ENCODE data around the gene TUNAR. TPM values are rescaled to one million over a fixed set of nuclear protein-coding genes. Genes with fewer than 3 reads are reported as not detected.

Gene TUNAR
- total and polyA plus RNA-seq, 2 experiments from 2014 or later: 23.1 to 56.2 TPM

DNA sequence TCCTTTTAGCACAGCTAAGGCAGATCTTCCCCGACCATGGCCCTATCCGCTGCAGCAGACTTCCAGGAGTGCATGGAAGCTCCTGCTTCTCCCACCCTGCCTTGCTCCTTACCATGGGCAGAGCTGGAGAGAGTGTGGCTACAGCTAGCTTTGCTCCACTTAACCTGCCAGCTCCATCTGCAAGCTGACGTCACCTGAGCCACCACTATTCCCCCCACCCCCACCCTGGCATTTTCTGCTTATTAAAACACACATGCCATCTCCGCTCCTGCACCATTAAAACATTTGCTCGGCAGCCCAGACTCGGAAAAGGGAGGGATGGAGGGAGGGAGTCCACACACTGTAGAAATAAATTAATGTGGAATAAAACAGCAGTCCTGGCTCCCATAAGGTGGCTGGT is 67.8 kb downstream of the TUNAR start (continued):
- TF ChIP-seq REST (IDR thresholded peaks at IDR 0.05; ENCODE audit: unreplicated experiment) (no peak), ZNF114 (CRISPR knock-in tag; IDR thresholded peaks at IDR 0.05) (no peak), NANOG (IDR thresholded peaks at IDR 0.05; ENCODE audit: borderline replicate concordance) (no peak)
- TF ChIP-seq, protein P1, sequence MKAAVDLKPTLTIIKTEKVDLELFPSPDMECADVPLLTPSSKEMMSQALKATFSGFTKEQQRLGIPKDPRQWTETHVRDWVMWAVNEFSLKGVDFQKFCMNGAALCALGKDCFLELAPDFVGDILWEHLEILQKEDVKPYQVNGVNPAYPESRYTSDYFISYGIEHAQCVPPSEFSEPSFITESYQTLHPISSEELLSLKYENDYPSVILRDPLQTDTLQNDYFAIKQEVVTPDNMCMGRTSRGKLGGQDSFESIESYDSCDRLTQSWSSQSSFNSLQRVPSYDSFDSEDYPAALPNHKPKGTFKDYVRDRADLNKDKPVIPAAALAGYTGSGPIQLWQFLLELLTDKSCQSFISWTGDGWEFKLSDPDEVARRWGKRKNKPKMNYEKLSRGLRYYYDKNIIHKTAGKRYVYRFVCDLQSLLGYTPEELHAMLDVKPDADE (IDR thresholded peaks at IDR 0.05): no peak

- no peak overlapping the region for H2AFZ ChIP-seq
- Mint-ChIP-seq H3K27me3 (ENCODE audit: insufficient read depth, low read depth, poor library complexity) (peaks cover 11% of the 10 kb centered on the region), H3K4me3 (no peak overlapping the region; the same call in 2 of the 3 replicates), H3K27ac (peak overlapping the region; percentile 35; the same call in 1 of the 2 replicates), H3K9me3 (peaks cover 37% of the 10 kb centered on the region), H3K36me3 (ENCODE audit: low read depth) (peaks cover 29% of the 10 kb centered on the region), H3K4me1 (peaks cover 49% of the 10 kb centered on the region)
- peak overlapping the region; percentile 93 for H3K27ac ChIP-seq (ENCODE audit: low read depth)
- peaks cover 8% of the 10 kb centered on the region; the same call in 1 of the 2 replicates for H3K36me3 ChIP-seq (ENCODE audit: insufficient read depth)
- H3F3A ChIP-seq (replicated peaks; ENCODE audit: low read depth): 0 out of 2 replicates have a peak, but pooled peaks cover 3% of the 10 kb centered on the region
- no peaks in the 10 kb centered on the region for H3K79me2 ChIP-seq (replicated peaks; ENCODE audit: insufficient read depth)
- H3K27me3 ChIP-seq (ENCODE audit: insufficient read depth): no peaks in the 10 kb centered on the region
- no peak overlapping the region for H3K4me3 ChIP-seq
- H3K4me2 ChIP-seq: no peak overlapping the region
- DNase-seq (ENCODE audit: low spot score) (peak; percentile 59), ATAC-seq (no peak)
- no peaks in the 10 kb centered on the region for H3K9me2 ChIP-seq (ENCODE audit: insufficient read depth)
- H3K4me1 ChIP-seq (ENCODE audit: insufficient read depth): peaks cover 9% of the 10 kb centered on the region
- no peaks in the 10 kb centered on the region for H4K20me1 ChIP-seq (replicated peaks; ENCODE audit: insufficient read depth)
- TF ChIP-seq REST (IDR thresholded peaks at IDR 0.05; ENCODE audit: unreplicated experiment) (no peak), STAT1 (IDR thresholded peaks at IDR 0.05; ENCODE audit: unreplicated experiment) (no peak), NANOG (IDR thresholded peaks at IDR 0.05; ENCODE audit: borderline replicate concordance) (no peak), EZH2phosphoT487 (IDR thresholded peaks at IDR 0.05; ENCODE audit: unreplicated experiment) (no peak), POLR2AphosphoS5 (IDR thresholded peaks at IDR 0.05; ENCODE audit: low read depth) (no peak), ZNF331 (CRISPR knock-in tag; IDR thresholded peaks at IDR 0.05; ENCODE audit: low read depth) (no peak), JUNB (IDR thresholded peaks at IDR 0.05; ENCODE audit: unreplicated experiment) (no peak), CREB1 (CRISPR knock-in tag; IDR thresholded peaks at IDR 0.05; ENCODE audit: low read depth) (no peak)
- TF ChIP-seq, protein P1 (IDR thresholded peaks at IDR 0.05): no peak
These were observed 70.2 kb downstream of the TUNAR start for GRCh38 chr14:95946867-95947266.
